GM12873 (cell line): ENCODE data around the gene CFAP210.

Source experiments
- TF ChIP-seq, protein P1 (sequence below): IDR thresholded peaks from 2 replicates; pipeline ENCODE4 v1.5.1; 2012; ENCODE audit warnings: low read depth, mild to moderate bottlenecking, moderate library complexity, low read length, control low read depth; ENCODE audit not compliant: insufficient read depth; ENCODE audit errors: missing control alignments

CFAP210 gene

DNA sequence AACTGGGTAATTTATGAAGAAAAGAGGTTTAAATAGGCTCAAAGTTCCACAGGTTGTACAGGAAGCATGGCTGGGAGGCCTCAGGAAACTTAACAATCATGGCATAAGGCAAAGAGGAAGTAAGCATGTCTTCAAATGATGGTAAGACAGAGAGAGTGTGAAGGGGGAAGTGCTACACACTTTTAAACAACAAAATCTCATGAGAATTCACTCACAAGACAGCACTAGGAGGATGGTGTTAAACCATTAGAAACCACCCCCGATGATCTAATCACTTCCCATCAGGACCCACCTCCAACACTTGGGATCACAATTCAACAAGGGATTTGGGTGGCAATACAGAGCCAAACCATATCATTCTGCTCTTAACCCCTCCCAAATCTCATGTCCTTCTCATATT, 34.9 kb downstream of the CFAP210 start:
- TF ChIP-seq, protein P1, sequence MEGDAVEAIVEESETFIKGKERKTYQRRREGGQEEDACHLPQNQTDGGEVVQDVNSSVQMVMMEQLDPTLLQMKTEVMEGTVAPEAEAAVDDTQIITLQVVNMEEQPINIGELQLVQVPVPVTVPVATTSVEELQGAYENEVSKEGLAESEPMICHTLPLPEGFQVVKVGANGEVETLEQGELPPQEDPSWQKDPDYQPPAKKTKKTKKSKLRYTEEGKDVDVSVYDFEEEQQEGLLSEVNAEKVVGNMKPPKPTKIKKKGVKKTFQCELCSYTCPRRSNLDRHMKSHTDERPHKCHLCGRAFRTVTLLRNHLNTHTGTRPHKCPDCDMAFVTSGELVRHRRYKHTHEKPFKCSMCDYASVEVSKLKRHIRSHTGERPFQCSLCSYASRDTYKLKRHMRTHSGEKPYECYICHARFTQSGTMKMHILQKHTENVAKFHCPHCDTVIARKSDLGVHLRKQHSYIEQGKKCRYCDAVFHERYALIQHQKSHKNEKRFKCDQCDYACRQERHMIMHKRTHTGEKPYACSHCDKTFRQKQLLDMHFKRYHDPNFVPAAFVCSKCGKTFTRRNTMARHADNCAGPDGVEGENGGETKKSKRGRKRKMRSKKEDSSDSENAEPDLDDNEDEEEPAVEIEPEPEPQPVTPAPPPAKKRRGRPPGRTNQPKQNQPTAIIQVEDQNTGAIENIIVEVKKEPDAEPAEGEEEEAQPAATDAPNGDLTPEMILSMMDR: no peak

DNA sequence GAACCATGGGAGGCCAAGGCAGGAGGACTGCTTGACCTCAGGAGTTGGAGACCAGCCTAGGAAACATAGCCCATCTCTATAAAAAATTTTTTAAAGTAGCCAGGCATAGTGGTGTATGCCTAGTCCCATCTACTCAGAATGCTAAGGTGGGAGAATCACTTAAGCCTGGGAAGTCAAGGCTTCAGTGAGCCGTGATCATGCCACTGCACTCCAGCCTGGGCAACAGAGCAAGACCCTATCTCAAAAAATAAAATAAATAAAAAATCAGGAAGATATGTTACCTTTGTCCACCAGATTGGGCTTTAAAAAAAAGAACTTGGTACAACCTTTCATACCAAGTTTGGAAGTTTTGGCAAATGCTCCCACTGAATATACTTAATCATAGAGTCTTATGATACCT, 35.3 kb downstream of the CFAP210 start:
- TF ChIP-seq, protein P1: no peak

DNA sequence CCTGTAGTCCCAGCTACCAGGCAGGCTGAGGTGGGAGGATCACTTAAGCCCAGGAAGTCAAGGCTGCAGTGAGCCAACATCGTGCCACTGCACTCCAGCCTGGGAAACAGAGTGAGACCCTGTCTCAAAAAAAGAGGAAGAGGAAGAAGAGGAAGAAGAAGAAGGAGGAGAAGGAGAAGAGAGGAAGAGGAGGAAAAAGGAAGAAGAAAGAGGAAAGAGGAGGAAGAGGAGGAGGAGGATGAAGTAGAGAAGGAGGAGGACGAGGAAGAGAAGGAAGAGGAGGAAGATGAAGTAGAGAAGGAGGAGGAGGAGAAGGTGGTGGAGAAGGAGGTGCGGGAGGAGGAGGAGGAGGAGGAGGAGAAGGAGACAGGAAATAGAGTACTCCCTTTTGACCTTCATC, 38.0 kb downstream of the CFAP210 start:
- TF ChIP-seq, protein P1: no peak

DNA sequence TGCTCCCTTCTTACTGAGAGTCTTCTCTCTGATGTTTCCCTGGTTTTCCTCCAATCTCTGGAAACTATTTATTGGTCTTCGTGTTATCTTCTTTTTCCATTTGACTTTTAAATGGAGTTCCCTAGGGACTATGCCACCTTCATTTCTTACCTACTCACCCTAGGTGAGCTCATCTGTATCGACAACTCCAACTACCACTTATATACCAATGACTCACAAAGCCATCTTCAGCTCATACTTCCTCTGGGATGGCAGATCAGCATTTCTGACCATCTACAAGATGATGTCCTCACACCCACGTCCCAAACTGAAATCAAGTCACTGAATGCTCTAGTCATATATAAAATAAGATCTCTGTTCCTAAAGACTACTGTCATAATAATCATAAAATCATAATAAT, 40.6 kb downstream of the CFAP210 start:
- TF ChIP-seq, protein P1: no peak

DNA sequence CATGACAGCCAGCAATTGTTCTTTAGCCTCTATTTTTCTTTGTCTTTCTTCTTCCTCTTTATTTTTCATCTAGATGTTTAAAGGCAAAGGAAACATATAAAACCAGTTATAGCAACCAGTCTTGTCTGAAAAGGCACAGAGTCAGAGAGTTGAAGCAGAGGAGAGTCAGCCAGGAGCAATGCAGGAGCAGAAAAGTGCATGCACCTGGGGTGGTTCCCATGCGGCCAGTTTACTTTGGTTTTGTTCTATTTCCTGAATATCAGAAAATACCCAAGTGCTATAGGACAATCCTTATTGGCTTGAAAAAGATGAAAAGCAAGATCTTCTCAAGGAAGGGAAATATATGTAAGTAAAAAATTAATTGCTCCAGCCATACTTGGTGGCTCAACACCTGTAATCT, 44.9 kb downstream of the CFAP210 start:
- TF ChIP-seq, protein P1: no peak

DNA sequence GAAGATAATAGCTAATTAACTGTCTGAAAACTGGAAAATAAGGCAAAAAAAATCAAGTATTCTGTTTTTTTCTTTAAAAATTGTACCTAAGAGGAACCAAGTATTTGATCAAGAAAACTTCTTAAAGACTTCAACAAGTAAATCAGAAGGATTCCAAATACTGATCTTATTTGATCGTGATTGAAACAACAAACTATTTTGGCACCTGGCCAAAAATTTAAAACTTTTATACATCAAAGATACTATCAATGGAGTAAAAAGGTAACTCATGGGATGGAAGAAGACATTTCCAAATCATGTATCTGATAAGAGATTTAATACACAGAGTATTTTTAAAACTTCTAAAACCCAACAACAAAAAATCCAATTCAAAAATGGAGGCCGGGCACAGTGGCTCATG, 46.7 kb downstream of the CFAP210 start:
- TF ChIP-seq, protein P1: no peak

DNA sequence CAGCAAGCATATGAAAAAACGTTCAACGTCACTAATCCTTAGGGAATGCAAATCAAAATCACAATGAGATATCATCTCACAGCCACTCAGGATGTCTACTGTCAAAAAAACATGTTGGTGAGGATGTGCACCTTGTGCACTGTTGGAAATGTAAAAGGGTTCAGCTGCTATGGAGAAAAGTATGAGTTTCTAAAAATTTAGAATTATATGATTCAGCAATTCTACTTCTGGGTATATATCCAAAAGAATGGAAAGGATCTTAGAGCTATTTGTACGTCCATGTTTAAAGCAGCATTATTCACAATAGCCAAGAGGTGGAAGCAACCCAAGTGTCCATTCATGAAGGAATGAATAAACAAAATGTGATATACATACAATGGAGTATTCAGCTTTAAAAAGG, 50.0 kb downstream of the CFAP210 start:
- TF ChIP-seq, protein P1: no peak
